ENCODE results near the gene BRINP3.

DNA sequence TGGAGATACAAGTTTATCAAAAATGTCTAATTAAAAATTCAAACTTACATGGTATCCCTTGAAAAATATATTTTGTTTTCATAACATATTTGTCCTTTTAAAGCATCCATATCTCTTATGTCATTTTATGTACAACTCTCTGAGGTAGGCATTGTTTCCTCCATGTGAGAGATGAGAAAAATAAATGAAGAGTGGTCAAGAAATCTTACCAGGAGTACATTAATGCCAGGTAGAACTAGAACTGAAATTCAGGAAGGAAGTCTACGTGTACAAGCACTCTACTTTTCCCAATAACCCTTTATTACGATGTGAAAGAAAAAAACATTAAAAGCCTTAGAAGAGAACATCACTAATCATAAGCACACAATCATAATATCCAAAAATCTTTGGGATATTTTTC, 5.6 kb downstream of the BRINP3 start:
- TF ChIP-seq CTCF (IDR thresholded peaks at IDR 0.05) (no peak), ZFX (IDR thresholded peaks at IDR 0.05; ENCODE audit: borderline replicate concordance) (no peak)
